ENCODE data around the gene PLCB2. TPM values are rescaled to one million over a fixed set of nuclear protein-coding genes. Genes with fewer than 3 reads are reported as not detected.

PLCB2 gene
- total RNA-seq, 1 donor from 2014 or later, result 0.56 TPM

GRCh38 chr15:40346579-40347558, 39.1 kb upstream of the PLCB2 start:
- Histone ChIP-seq H3K4me2 (no peak overlapping the region), H3K27me3 (no peaks in the 10 kb centered on the region), H3K4me1 (no peaks in the 10 kb centered on the region), H3K9ac (no peak overlapping the region), H3K79me2 (ENCODE audit: low read depth) (no peaks in the 10 kb centered on the region), H3K4me3 (no peak overlapping the region), H2AFZ (replicated peaks) (no peak overlapping the region), H3F3A (ENCODE audit: low read depth) (no peaks in the 10 kb centered on the region), H3K36me3 (no peaks in the 10 kb centered on the region), H3K9me3 (ENCODE audit: low read depth) (no peaks in the 10 kb centered on the region), H3K27ac (no peak overlapping the region), H4K20me1 (ENCODE audit: low read depth) (no peaks in the 10 kb centered on the region)
- no peaks in the 10 kb centered on the region for H3K36me3 Mint-ChIP-seq
- peaks cover 26% of the 10 kb centered on the region for H3K27me3 Mint-ChIP-seq (ENCODE audit: insufficient read depth, low read depth)
- TF ChIP-seq EZH2phosphoT487 (IDR thresholded peaks at IDR 0.05) (no peak), CTCF (IDR thresholded peaks at IDR 0.05) (no peak)
- no peak overlapping the region for H3K4me3 Mint-ChIP-seq
- peaks cover 9% of the 10 kb centered on the region for H3K4me1 Mint-ChIP-seq
- peak overlapping the region; percentile 57 for H3K27ac Mint-ChIP-seq
- H3K9me3 Mint-ChIP-seq, result no peaks in the 10 kb centered on the region
- DNase-seq (ENCODE audit: low spot score), result no peak

- no peaks in the 10 kb centered on the region for H3K79me2 ChIP-seq (ENCODE audit: low read depth)
- H2AFZ ChIP-seq (replicated peaks), result no peak overlapping the region
- no peaks in the 10 kb centered on the region for H3K27me3 ChIP-seq
- no peak for DNase-seq (ENCODE audit: low spot score)
- TF ChIP-seq EZH2 (IDR thresholded peaks at IDR 0.05), result no peak
- TF ChIP-seq CTCF (IDR thresholded peaks at IDR 0.05), result no peak
- TF ChIP-seq EZH2phosphoT487 (IDR thresholded peaks at IDR 0.05), result no peak
- peaks cover 1% of the 10 kb centered on the region for H3K4me1 ChIP-seq
- H4K20me1 ChIP-seq (ENCODE audit: low read depth), result no peaks in the 10 kb centered on the region
- peaks cover 26% of the 10 kb centered on the region for H3K27me3 Mint-ChIP-seq (ENCODE audit: insufficient read depth, low read depth)
- peaks cover 12% of the 10 kb centered on the region for H3K4me1 Mint-ChIP-seq
- H3K9me3 ChIP-seq (ENCODE audit: low read depth), result no peaks in the 10 kb centered on the region
- no peak overlapping the region for H3K27ac ChIP-seq
- H3F3A ChIP-seq (ENCODE audit: low read depth), result no peaks in the 10 kb centered on the region
- H3K4me3 ChIP-seq, result no peak overlapping the region
- no peak overlapping the region for H3K27ac Mint-ChIP-seq
- H3K36me3 ChIP-seq, result no peaks in the 10 kb centered on the region
- H3K4me3 Mint-ChIP-seq, result no peak overlapping the region
- no peak overlapping the region for H3K9ac ChIP-seq
- H3K4me2 ChIP-seq, result no peak overlapping the region
- no peaks in the 10 kb centered on the region for H3K36me3 Mint-ChIP-seq
- no peaks in the 10 kb centered on the region for H3K9me3 Mint-ChIP-seq
Measured at GRCh38 chr15:40345867-40346578, 38.3 kb upstream of the PLCB2 start.

GRCh38 chr15:40345225-40345866, 37.6 kb upstream of the PLCB2 start:
- Histone ChIP-seq H3K4me2 (no peak overlapping the region), H3K27me3 (no peaks in the 10 kb centered on the region), H3K27ac (no peak overlapping the region), H3K4me1 (peaks cover 8% of the 10 kb centered on the region), H3K4me3 (no peak overlapping the region), H3K9me3 (ENCODE audit: low read depth) (no peaks in the 10 kb centered on the region), H3F3A (ENCODE audit: low read depth) (no peaks in the 10 kb centered on the region), H2AFZ (replicated peaks) (no peak overlapping the region), H3K79me2 (ENCODE audit: low read depth) (no peaks in the 10 kb centered on the region), H3K36me3 (no peaks in the 10 kb centered on the region), H4K20me1 (ENCODE audit: low read depth) (no peaks in the 10 kb centered on the region), H3K9ac (no peak overlapping the region)
- Mint-ChIP-seq H3K27ac (no peak overlapping the region), H3K4me1 (peaks cover 13% of the 10 kb centered on the region), H3K4me3 (no peak overlapping the region), H3K9me3 (no peaks in the 10 kb centered on the region), H3K36me3 (no peaks in the 10 kb centered on the region), H3K27me3 (ENCODE audit: insufficient read depth, low read depth) (peaks cover 22% of the 10 kb centered on the region)
- no peak for TF ChIP-seq CTCF (IDR thresholded peaks at IDR 0.05)
- no peak for TF ChIP-seq EZH2phosphoT487 (IDR thresholded peaks at IDR 0.05)
- no peak for TF ChIP-seq EZH2 (IDR thresholded peaks at IDR 0.05)
- no peak for DNase-seq (ENCODE audit: low spot score)

Data from neural progenitor cell (in vitro differentiated cells).